Liver (tissue), 9 donors: Measurements from ENCODE around the gene GIPC2. TPM values are rescaled to one million over a fixed set of nuclear protein-coding genes. Genes with fewer than 3 reads are reported as not detected.
A peak's percentile ranks its signal among the peaks of the same experiment; 100 is the strongest.
"Not testable (repeated sequence)": the region's sequence is repeated elsewhere in the genome, so short reads cannot be mapped to it uniquely, and the experiment has no call there.

Source experiments
- DNase-seq: peaks from one replicate; pipeline ENCODE4 v3.0.0-alpha.2; 2017; ENCODE audit warnings: low spot score
- H3K27ac ChIP-seq, 2 donors: one replicate each; pipeline ENCODE4 v1.7.0; 2013; ENCODE audit warnings: inconsistent platforms in 2 of 2, low read length in 2 of 2, control low read depth in 1 of 2, low read depth in 1 of 2, mild to moderate bottlenecking in 1 of 2
- H3K27me3 ChIP-seq, 4 donors: one replicate each; pipeline versions ENCODE4 v1.6.1 to v1.7.0; 2013; ENCODE audit warnings: low read length in 3 of 4, inconsistent platforms in 1 of 4, mild to moderate bottlenecking in 1 of 4, moderate library complexity in 1 of 4; ENCODE audit not compliant: control insufficient read depth in 4 of 4, insufficient read depth in 4 of 4
- H3K36me3 ChIP-seq, 4 donors: one replicate each; pipeline versions ENCODE4 v1.6.1 to v1.7.0; 2013; ENCODE audit warnings: low read length in 3 of 4, mild to moderate bottlenecking in 3 of 4, low read depth in 1 of 4, moderate library complexity in 1 of 4; ENCODE audit not compliant: control insufficient read depth in 4 of 4, insufficient read depth in 3 of 4
- H3K4me1 ChIP-seq, 4 donors: one replicate each; pipeline versions ENCODE4 v1.6.1 to v1.7.0; 2013; ENCODE audit warnings: low read length in 3 of 4, mild to moderate bottlenecking in 3 of 4, moderate library complexity in 1 of 4; ENCODE audit not compliant: control insufficient read depth in 4 of 4, insufficient read depth in 4 of 4
- H3K4me3 ChIP-seq, 3 donors: one replicate each; pipeline versions ENCODE4 v1.6.1 to v1.7.0; 2013; ENCODE audit warnings: low read length in 3 of 3, control low read depth in 1 of 3, low read depth in 1 of 3, mild to moderate bottlenecking in 1 of 3
- H3K9ac ChIP-seq, 2 donors: one replicate each; pipeline ENCODE4 v1.7.0; 2013; ENCODE audit warnings: low read length in 2 of 2, mild to moderate bottlenecking in 2 of 2, moderate library complexity in 2 of 2, control low read depth in 1 of 2, low read depth in 1 of 2
- H3K9me3 ChIP-seq, 4 donors: one replicate each; pipeline versions ENCODE4 v1.6.1 to v1.7.0; 2013; ENCODE audit warnings: low read length in 3 of 4; ENCODE audit not compliant: control insufficient read depth in 4 of 4
- EGR1 ChIP-seq, 2 donors: IDR thresholded peaks; 2 replicates each; pipeline ENCODE4 v1.6.1; 2016 to 2018; ENCODE audit warnings: antibody characterized with exemption in 2 of 2, low read depth in 2 of 2
- FOXA1 ChIP-seq: IDR thresholded peaks from 2 replicates; pipeline ENCODE4 v1.6.1; 2016; ENCODE audit warnings: antibody characterized with exemption
- FOXA2 ChIP-seq: IDR thresholded peaks from 2 replicates; pipeline ENCODE4 v1.6.1; 2016; ENCODE audit warnings: antibody characterized with exemption
- HNF4A ChIP-seq, 2 donors: conservative IDR thresholded peaks; 2 replicates each; pipeline ENCODE4 v1.6.1; 2016; ENCODE audit warnings: antibody characterized with exemption in 2 of 2, mild to moderate bottlenecking in 2 of 2
- HNF4G ChIP-seq: IDR thresholded peaks from 2 replicates; pipeline ENCODE4 v1.6.1; 2016; ENCODE audit warnings: antibody characterized with exemption
- JUND ChIP-seq, 2 donors: IDR thresholded peaks; 2 replicates each; pipeline ENCODE4 v1.6.1; 2016; ENCODE audit warnings: antibody characterized with exemption in 2 of 2
- RAD21 ChIP-seq, 2 donors: IDR thresholded peaks; 2 replicates each; pipeline ENCODE4 v1.6.1; 2016; ENCODE audit warnings: antibody characterized with exemption in 2 of 2, mild to moderate bottlenecking in 2 of 2
- RXRA ChIP-seq, 2 donors: IDR thresholded peaks; 2 replicates each; pipeline ENCODE4 v1.6.1; 2017 to 2018; ENCODE audit warnings: antibody characterized with exemption in 2 of 2, mild to moderate bottlenecking in 1 of 2
- SP1 ChIP-seq: IDR thresholded peaks from 2 replicates; pipeline ENCODE4 v1.6.1; 2018; ENCODE audit warnings: antibody characterized with exemption, mild to moderate bottlenecking
- TAF1 ChIP-seq: conservative IDR thresholded peaks from 2 replicates; pipeline ENCODE4 v1.6.1; 2016; ENCODE audit warnings: antibody characterized with exemption, mild to moderate bottlenecking
- WGBS: extraction: QIAGEN DNeasy Blood & Tissue Kit; methylation state at CpG from one replicate; pipeline ENCODE4 v1.1.7; 2013; 5-methylcytosine and 5-hydroxymethylcytosine counted together
- polyA plus RNA-seq, 2 donors: library from polyadenylated mRNA; stranded (reverse) in 1 of 2; unstranded in 1 of 2; fragments of 200-250 nt in 1 of 2; fragments of >200 nt in 1 of 2; fragmentation: Nextera tagmentation in 1 of 2; extraction: Ambion mirVana in 1 of 2; gene quantifications; one replicate each; pipeline versions ENCODE4 v1.2.1 to v1.2.3, GENCODE V29; 2013 to 2015
- total RNA-seq, 2 donors: library from RNA; depleted of rRNA; stranded (reverse); fragments of >200 nt; gene quantifications; one replicate each; pipeline ENCODE4 v1.2.3, GENCODE V29; 2014
- TF ChIP-seq, protein P1 (sequence below): IDR thresholded peaks from 2 replicates; pipeline ENCODE4 v1.6.1; 2016; ENCODE audit warnings: antibody characterized with exemption, mild to moderate bottlenecking
- TF ChIP-seq, protein P2 (sequence below): IDR thresholded peaks from 2 replicates; pipeline ENCODE4 v1.6.1; 2016; ENCODE audit warnings: antibody characterized with exemption
- TF ChIP-seq, protein P3 (sequence below): IDR thresholded peaks from 2 replicates; pipeline ENCODE4 v1.6.1; 2016; ENCODE audit warnings: antibody characterized with exemption
- TF ChIP-seq, protein P4 (sequence below): IDR thresholded peaks from 2 replicates; pipeline ENCODE4 v1.6.1; 2016; ENCODE audit warnings: antibody characterized with exemption
- TF ChIP-seq, protein P5 (sequence below): fragments of 150-350 bp; IDR thresholded peaks from 2 replicates; pipeline ENCODE4 v1.5.1; 2017; ENCODE audit warnings: improper control_type of control experiment, low read depth, low read length; ENCODE audit not compliant: missing input control
- donor health status: healthy.
- donor health status: healthy.
- donor health status: healthy.
- donor health status: healthy.
- donor health status: healthy.

Gene GIPC2
- total and polyA plus RNA-seq, 4 donors: 3.7 to 10.9 (median 6.4) TPM

DNA sequence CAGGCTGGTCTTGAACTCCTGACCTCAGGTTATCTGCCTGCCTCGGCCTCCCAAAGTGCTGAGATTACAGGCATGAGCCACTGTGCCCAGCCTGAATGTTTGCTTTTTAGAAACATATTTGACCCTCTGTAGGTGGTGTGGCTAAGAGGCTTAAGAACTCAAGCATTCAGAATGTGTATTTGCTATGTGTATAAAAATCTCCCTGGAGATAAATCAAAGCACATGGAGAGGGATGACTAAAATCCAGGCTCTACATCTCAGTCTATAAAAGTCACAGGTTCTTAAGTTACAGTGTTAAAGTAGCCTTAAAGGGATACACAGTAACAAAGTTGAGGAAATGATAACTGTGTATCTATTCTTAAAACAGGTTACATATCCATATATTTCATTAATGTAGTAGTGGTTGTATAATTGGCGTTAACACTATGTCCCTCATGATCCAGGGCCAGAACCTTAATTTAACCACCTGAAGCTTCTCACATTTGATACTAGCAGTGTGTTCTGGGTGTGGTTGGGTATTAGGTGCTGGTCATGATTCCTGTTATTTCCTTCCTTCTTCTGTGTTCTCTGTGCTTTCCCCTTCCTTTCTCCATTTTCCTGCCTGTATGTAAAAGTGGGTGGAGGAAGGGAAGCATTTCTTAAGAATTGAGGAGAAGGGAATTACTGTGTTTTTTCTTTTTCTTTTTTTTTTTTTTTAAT lies 16.2 kb downstream of the GIPC2 start:
- H3K9me3 ChIP-seq: no peaks in the 10 kb centered on the region
- no peak overlapping the region for H3K4me3 ChIP-seq
- WGBS: 58% methylated on average over 2 of the region's 2 CpGs
- no peak for DNase-seq
- H3K36me3 ChIP-seq: no peaks in the 10 kb centered on the region
- no peaks in the 10 kb centered on the region for H3K27me3 ChIP-seq
- TF ChIP-seq, protein P1, sequence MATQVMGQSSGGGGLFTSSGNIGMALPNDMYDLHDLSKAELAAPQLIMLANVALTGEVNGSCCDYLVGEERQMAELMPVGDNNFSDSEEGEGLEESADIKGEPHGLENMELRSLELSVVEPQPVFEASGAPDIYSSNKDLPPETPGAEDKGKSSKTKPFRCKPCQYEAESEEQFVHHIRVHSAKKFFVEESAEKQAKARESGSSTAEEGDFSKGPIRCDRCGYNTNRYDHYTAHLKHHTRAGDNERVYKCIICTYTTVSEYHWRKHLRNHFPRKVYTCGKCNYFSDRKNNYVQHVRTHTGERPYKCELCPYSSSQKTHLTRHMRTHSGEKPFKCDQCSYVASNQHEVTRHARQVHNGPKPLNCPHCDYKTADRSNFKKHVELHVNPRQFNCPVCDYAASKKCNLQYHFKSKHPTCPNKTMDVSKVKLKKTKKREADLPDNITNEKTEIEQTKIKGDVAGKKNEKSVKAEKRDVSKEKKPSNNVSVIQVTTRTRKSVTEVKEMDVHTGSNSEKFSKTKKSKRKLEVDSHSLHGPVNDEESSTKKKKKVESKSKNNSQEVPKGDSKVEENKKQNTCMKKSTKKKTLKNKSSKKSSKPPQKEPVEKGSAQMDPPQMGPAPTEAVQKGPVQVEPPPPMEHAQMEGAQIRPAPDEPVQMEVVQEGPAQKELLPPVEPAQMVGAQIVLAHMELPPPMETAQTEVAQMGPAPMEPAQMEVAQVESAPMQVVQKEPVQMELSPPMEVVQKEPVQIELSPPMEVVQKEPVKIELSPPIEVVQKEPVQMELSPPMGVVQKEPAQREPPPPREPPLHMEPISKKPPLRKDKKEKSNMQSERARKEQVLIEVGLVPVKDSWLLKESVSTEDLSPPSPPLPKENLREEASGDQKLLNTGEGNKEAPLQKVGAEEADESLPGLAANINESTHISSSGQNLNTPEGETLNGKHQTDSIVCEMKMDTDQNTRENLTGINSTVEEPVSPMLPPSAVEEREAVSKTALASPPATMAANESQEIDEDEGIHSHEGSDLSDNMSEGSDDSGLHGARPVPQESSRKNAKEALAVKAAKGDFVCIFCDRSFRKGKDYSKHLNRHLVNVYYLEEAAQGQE: no peak
- TF ChIP-seq JUND (IDR thresholded peaks at IDR 0.05) (no peak), SP1 (no peak)
- TF ChIP-seq, protein P2, sequence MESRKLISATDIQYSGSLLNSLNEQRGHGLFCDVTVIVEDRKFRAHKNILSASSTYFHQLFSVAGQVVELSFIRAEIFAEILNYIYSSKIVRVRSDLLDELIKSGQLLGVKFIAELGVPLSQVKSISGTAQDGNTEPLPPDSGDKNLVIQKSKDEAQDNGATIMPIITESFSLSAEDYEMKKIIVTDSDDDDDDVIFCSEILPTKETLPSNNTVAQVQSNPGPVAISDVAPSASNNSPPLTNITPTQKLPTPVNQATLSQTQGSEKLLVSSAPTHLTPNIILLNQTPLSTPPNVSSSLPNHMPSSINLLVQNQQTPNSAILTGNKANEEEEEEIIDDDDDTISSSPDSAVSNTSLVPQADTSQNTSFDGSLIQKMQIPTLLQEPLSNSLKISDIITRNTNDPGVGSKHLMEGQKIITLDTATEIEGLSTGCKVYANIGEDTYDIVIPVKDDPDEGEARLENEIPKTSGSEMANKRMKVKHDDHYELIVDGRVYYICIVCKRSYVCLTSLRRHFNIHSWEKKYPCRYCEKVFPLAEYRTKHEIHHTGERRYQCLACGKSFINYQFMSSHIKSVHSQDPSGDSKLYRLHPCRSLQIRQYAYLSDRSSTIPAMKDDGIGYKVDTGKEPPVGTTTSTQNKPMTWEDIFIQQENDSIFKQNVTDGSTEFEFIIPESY: no peak
- H3K9ac ChIP-seq: no peak overlapping the region
- H3K4me1 ChIP-seq: no peaks in the 10 kb centered on the region
- no peak overlapping the region for H3K27ac ChIP-seq

DNA sequence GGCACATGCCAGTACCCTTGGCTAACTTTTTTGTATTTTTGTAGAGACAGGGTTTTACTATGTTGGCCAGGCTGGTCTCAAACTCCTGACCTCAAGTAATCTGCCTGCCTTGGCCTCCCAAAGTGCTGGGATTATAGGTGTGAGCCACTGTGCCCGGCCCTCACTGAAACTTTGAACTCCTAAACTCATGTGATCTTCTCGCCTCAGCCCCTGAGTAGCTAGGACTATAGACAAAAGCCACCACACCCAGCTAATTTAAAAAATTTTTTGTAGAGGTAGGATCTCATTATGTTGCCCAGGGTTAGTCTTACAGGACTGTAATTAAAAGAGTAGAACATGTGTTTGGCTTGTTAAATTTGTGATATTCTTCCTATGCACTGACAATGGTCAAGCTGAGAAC lies 19.1 kb downstream of the GIPC2 start:
- not testable (repeated sequence) for DNase-seq, H3K4me3 ChIP-seq, H3K9me3 ChIP-seq, H3K4me1 ChIP-seq, H3K9ac ChIP-seq, H3K36me3 ChIP-seq, H3K27me3 ChIP-seq, H3K27ac ChIP-seq
- 76% methylated on average over 2 of the region's 2 CpGs for WGBS

DNA sequence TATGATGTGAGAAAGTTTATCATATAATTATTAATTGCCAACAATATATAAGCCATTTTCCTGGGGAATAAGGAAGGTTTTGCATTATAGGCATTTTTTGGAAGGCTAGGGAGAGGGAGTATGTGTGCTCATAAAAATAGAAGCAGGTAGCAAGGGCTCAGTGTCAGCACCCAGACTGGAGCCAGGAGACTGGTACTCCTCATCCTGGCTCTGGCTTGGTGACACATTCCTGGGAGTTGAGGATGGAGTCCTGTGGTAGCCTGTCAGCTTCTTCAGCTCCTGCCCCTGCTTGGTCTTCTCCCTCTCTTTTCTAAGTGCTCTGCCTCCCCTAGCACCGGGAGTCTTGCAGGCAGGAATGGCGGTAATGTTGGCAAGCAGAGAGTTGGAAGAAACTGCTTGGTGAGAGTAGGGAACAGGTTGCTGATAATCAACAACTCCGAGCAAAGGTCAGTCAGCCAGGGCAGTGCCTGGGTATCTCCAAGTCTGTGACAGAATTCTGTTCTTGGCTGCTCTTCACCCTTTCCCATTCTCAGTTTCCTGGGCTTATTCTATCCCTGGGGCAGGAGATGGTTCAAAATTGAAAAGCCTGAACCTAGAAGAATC lies 23.0 kb downstream of the GIPC2 start:
- Histone ChIP-seq H3K27ac (peak overlapping the region; percentile 15 to 27), H3K36me3 (no peaks in the 10 kb centered on the region), H3K9ac (no peak overlapping the region), H3K4me3 (no peak overlapping the region), H3K27me3 (no peaks in the 10 kb centered on the region), H3K4me1 (peaks cover 3 to 13% (median 7%) of the 10 kb centered on the region in 4 donors), H3K9me3 (no peaks in the 10 kb centered on the region)
- 34% methylated on average over 3 of the region's 3 CpGs for whole genome bisulfite sequencing
- DNase-seq: no peak
- TF ChIP-seq, protein P3, sequence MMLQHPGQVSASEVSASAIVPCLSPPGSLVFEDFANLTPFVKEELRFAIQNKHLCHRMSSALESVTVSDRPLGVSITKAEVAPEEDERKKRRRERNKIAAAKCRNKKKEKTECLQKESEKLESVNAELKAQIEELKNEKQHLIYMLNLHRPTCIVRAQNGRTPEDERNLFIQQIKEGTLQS: no peak
- TF ChIP-seq RXRA (IDR thresholded peaks at IDR 0.05) (peak in 1 of 2 donors; percentile 24), FOXA1 (no peak), HNF4A (conservative IDR thresholded peaks at IDR 0.05) (peak; percentile 66 to 73), EGR1 (IDR thresholded peaks at IDR 0.05; ENCODE audit: low read depth in 2 of 2) (no peak), FOXA2 (no peak), JUND (IDR thresholded peaks at IDR 0.05) (no peak), SP1 (peak; percentile 28), HNF4G (no peak), RAD21 (IDR thresholded peaks at IDR 0.05) (no peak), TAF1 (no peak)
- TF ChIP-seq, protein P4, sequence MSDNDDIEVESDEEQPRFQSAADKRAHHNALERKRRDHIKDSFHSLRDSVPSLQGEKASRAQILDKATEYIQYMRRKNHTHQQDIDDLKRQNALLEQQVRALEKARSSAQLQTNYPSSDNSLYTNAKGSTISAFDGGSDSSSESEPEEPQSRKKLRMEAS: no peak
- TF ChIP-seq, protein P5, sequence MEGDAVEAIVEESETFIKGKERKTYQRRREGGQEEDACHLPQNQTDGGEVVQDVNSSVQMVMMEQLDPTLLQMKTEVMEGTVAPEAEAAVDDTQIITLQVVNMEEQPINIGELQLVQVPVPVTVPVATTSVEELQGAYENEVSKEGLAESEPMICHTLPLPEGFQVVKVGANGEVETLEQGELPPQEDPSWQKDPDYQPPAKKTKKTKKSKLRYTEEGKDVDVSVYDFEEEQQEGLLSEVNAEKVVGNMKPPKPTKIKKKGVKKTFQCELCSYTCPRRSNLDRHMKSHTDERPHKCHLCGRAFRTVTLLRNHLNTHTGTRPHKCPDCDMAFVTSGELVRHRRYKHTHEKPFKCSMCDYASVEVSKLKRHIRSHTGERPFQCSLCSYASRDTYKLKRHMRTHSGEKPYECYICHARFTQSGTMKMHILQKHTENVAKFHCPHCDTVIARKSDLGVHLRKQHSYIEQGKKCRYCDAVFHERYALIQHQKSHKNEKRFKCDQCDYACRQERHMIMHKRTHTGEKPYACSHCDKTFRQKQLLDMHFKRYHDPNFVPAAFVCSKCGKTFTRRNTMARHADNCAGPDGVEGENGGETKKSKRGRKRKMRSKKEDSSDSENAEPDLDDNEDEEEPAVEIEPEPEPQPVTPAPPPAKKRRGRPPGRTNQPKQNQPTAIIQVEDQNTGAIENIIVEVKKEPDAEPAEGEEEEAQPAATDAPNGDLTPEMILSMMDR: no peak
- TF ChIP-seq, protein P2: no peak
